HEK293T (cell line): Measurements from ENCODE around the gene TMTC1.

Experiments used
- FOXA1 ChIP-seq: fragments of 450-650 bp; IDR thresholded peaks from 2 replicates; pipeline ENCODE4 v1.6.1; 2016; ENCODE audit warnings: mild to moderate bottlenecking
- L3MBTL2 ChIP-seq: fragments of 450-650 bp; conservative IDR thresholded peaks from 2 replicates; pipeline ENCODE4 v1.6.1; 2016; ENCODE audit warnings: mild to moderate bottlenecking

GRCh38 chr12:29622251-29622650, 161.5 kb downstream of the TMTC1 start:
- TF ChIP-seq L3MBTL2, result no peak
- no peak for TF ChIP-seq FOXA1
